Large intestine (tissue), 3 donors: ENCODE measurements around the gene MOV10L1. TPM values are rescaled to one million over a fixed set of nuclear protein-coding genes. Genes with fewer than 3 reads are reported as not detected.

Source experiments
- DNase-seq, 2 donors: peaks; one replicate each; pipeline versions ENCODE4 v3.0.0 to v3.0.0-alpha.2; 2013
- H3K27ac ChIP-seq: one replicate; pipeline ENCODE4 v1.5.1; 2013; ENCODE audit warnings: low read length
- H3K27me3 ChIP-seq: 2 replicates; pipeline ENCODE4 v1.6.1; 2013; ENCODE audit warnings: low read length; ENCODE audit not compliant: control insufficient read depth, insufficient read depth
- H3K36me3 ChIP-seq: 2 replicates; pipeline ENCODE4 v1.6.1; 2013; ENCODE audit warnings: low read length; ENCODE audit not compliant: control insufficient read depth, insufficient read depth
- H3K4me1 ChIP-seq: one replicate; pipeline ENCODE4 v1.6.1; 2013; ENCODE audit warnings: low read length; ENCODE audit not compliant: control insufficient read depth, insufficient read depth
- H3K4me3 ChIP-seq: one replicate; pipeline ENCODE4 v1.5.1; 2013; ENCODE audit warnings: low read length
- H3K9me3 ChIP-seq: one replicate; pipeline ENCODE4 v1.6.1; 2013; ENCODE audit warnings: mild to moderate bottlenecking, low read depth, low read length, moderate library complexity; ENCODE audit not compliant: control insufficient read depth
- WGBS: methylation state at CpG from one replicate; pipeline ENCODE4 v1.1.5; 2013; ENCODE audit warnings: low lambda C conversion rate; ENCODE audit not compliant: insufficient coverage; 5-methylcytosine and 5-hydroxymethylcytosine counted together
- polyA plus RNA-seq: library from polyadenylated mRNA; unstranded; fragments of 120-200 nt; gene quantifications from one replicate; pipeline ENCODE4 v1.2.1, GENCODE V29; 2013

MOV10L1 gene
- polyA plus RNA-seq, 1 donor = 2.3 TPM

GRCh38 chr22:50048836-50049235, 41.0 kb upstream of the MOV10L1 start:
- Histone ChIP-seq H3K4me1 (no peaks in the 10 kb centered on the region), H3K9me3 (no peaks in the 10 kb centered on the region), H3K27ac (no peak overlapping the region), H3K4me3 (no peak overlapping the region), H3K27me3 (no peaks in the 10 kb centered on the region), H3K36me3 (no peaks in the 10 kb centered on the region)
- no peak for DNase-seq
- no CpG with 5 or more reads among the region's 17 CpGs for WGBS

GRCh38 chr22:50049299-50050195, 40.3 kb upstream of the MOV10L1 start:
- Histone ChIP-seq H3K9me3 (no peaks in the 10 kb centered on the region), H3K4me1 (no peaks in the 10 kb centered on the region), H3K36me3 (no peaks in the 10 kb centered on the region), H3K4me3 (no peak overlapping the region), H3K27me3 (peaks cover 3% of the 10 kb centered on the region), H3K27ac (no peak overlapping the region)
- DNase-seq = no peak
- no CpG with 5 or more reads among the region's 36 CpGs for WGBS

GRCh38 chr22:50051930-50052329, 37.9 kb upstream of the MOV10L1 start:
- no peak for DNase-seq
- H3K27me3 ChIP-seq = peaks cover 8% of the 10 kb centered on the region
- H3K4me1 ChIP-seq = no peaks in the 10 kb centered on the region
- no peaks in the 10 kb centered on the region for H3K36me3 ChIP-seq
- no peak overlapping the region for H3K4me3 ChIP-seq
- WGBS = 100% methylated on average over 1 of the region's 18 CpGs
- H3K9me3 ChIP-seq = no peaks in the 10 kb centered on the region
- no peak overlapping the region for H3K27ac ChIP-seq

GRCh38 chr22:50053861-50054260, 35.9 kb upstream of the MOV10L1 start:
- Histone ChIP-seq H3K36me3 (no peaks in the 10 kb centered on the region), H3K27ac (no peak overlapping the region), H3K9me3 (no peaks in the 10 kb centered on the region), H3K4me3 (no peak overlapping the region), H3K4me1 (no peaks in the 10 kb centered on the region), H3K27me3 (peaks cover 21% of the 10 kb centered on the region)
- no CpG with 5 or more reads among the region's 18 CpGs for WGBS
- DNase-seq = no peak

- Histone ChIP-seq H3K27ac (no peak overlapping the region), H3K36me3 (no peaks in the 10 kb centered on the region), H3K27me3 (peaks cover 46% of the 10 kb centered on the region), H3K9me3 (no peaks in the 10 kb centered on the region), H3K4me3 (no peak overlapping the region), H3K4me1 (no peaks in the 10 kb centered on the region)
- no CpG with 5 or more reads among the region's 34 CpGs for WGBS
- no peak for DNase-seq
These were observed 33.4 kb upstream of the MOV10L1 start for GRCh38 chr22:50056214-50056972.

GRCh38 chr22:50057278-50058060, 32.3 kb upstream of the MOV10L1 start:
- H3K9me3 ChIP-seq = no peaks in the 10 kb centered on the region
- DNase-seq = no peak
- H3K27ac ChIP-seq = no peak overlapping the region
- peaks cover 48% of the 10 kb centered on the region for H3K27me3 ChIP-seq
- no CpG with 5 or more reads among the region's 14 CpGs for WGBS
- H3K36me3 ChIP-seq = no peaks in the 10 kb centered on the region
- no peaks in the 10 kb centered on the region for H3K4me1 ChIP-seq
- no peak overlapping the region for H3K4me3 ChIP-seq

- no peaks in the 10 kb centered on the region for H3K9me3 ChIP-seq
- no peak within 1 kb of the TSS for H3K4me3 ChIP-seq
- no CpG with 5 or more reads among the region's 102 CpGs for WGBS
- peaks cover 48% of the 10 kb centered on the region for H3K27me3 ChIP-seq
- no peak within 1 kb of the TSS for H3K27ac ChIP-seq
- H3K36me3 ChIP-seq = no peaks in the 10 kb centered on the region
- DNase-seq = no peak
- no peaks in the 10 kb centered on the region for H3K4me1 ChIP-seq
These were observed 31.5 kb upstream of the MOV10L1 start, which contains the start of gene TTLL8 for GRCh38 chr22:50058061-50058905. Gene TTLL8 (minus strand): TSS chr22:50058298.

- Histone ChIP-seq H3K9me3 (no peaks in the 10 kb centered on the region), H3K36me3 (no peaks in the 10 kb centered on the region), H3K27me3 (peaks cover 48% of the 10 kb centered on the region), H3K27ac (no peak overlapping the region), H3K4me1 (no peaks in the 10 kb centered on the region), H3K4me3 (no peak overlapping the region)
- WGBS = 6% methylated on average over 3 of the region's 31 CpGs
- DNase-seq = no peak
These were observed 30.6 kb upstream of the MOV10L1 start for GRCh38 chr22:50058906-50059880.

- H3K27me3 ChIP-seq = peaks cover 46% of the 10 kb centered on the region
- WGBS = no CpG with 5 or more reads among the region's 7 CpGs
These were observed 29.9 kb upstream of the MOV10L1 start for GRCh38 chr22:50059881-50060262.

More at GRCh38 chr22:50059881-50060262, 29.9 kb upstream of the MOV10L1 start:
- Histone ChIP-seq H3K36me3 (no peaks in the 10 kb centered on the region), H3K4me1 (no peaks in the 10 kb centered on the region), H3K4me3 (no peak overlapping the region), H3K9me3 (no peaks in the 10 kb centered on the region), H3K27ac (no peak overlapping the region)
- no peak for DNase-seq
